Suprapubic skin (tissue), 4 donors: ENCODE results near the gene ABHD2. TPM values are rescaled to one million over a fixed set of nuclear protein-coding genes. Genes with fewer than 3 reads are reported as not detected.

Experiments
- DNase-seq, 2 donors: peaks; one replicate each; pipeline ENCODE4 v3.0.0-alpha.2; 2019; ENCODE audit warnings: low spot score in 2 of 2
- H3K27ac ChIP-seq: fragments of 200-600 bp; sonication (generic); one replicate; pipeline ENCODE4 v1.5.1; 2019
- H3K27me3 ChIP-seq: fragments of 200-600 bp; sonication (generic); one replicate; pipeline ENCODE4 v1.5.1; 2019
- H3K36me3 ChIP-seq: fragments of 200-600 bp; sonication (generic); one replicate; pipeline ENCODE4 v1.5.1; 2019
- H3K4me1 ChIP-seq: fragments of 200-600 bp; sonication (generic); one replicate; pipeline ENCODE4 v1.5.1; 2019
- H3K4me3 ChIP-seq: fragments of 200-600 bp; sonication (generic); one replicate; pipeline ENCODE4 v1.5.1; 2019; ENCODE audit warnings: mild to moderate bottlenecking
- H3K9me3 ChIP-seq: fragments of 200-600 bp; sonication (generic); one replicate; pipeline ENCODE4 v1.5.1; 2019
- EP300 ChIP-seq: sonication (generic); formaldehyde crosslinking; IDR thresholded peaks from one replicate; pipeline ENCODE4 v1.6.1; 2017; ENCODE audit warnings: antibody characterized with exemption
- POLR2A ChIP-seq, 2 donors: fragments of 450-650 bp; IDR thresholded peaks; one replicate each; pipeline ENCODE4 v1.6.1; 2017; ENCODE audit warnings: antibody characterized with exemption in 2 of 2, mild to moderate bottlenecking in 2 of 2, moderate library complexity in 2 of 2
- POLR2AphosphoS5 ChIP-seq, 3 donors: sonication (generic); formaldehyde crosslinking; IDR thresholded peaks; one replicate each; pipeline ENCODE4 v1.6.1; 2017; ENCODE audit warnings: antibody characterized with exemption in 3 of 3
- WGBS: methylation state at CpG from one replicate; pipeline ENCODE4 v1.1.5; 2018; 5-methylcytosine and 5-hydroxymethylcytosine counted together
- total RNA-seq, 4 donors: library from RNA; depleted of rRNA; stranded (reverse); fragments of >200 nt; gene quantifications; one replicate each; pipeline ENCODE4 v1.1.0, GENCODE V29; 2016
- TF ChIP-seq, protein P1 (sequence below), 2 donors: fragments of 200-600 bp in 1 of 2; fragments of 450-650 bp in 1 of 2; sonication (generic) in 1 of 2; IDR thresholded peaks; one replicate each; pipeline ENCODE4 v1.5.1; 2016 to 2019; ENCODE audit warnings: antibody characterized with exemption in 2 of 2, mild to moderate bottlenecking in 1 of 2, moderate library complexity in 1 of 2

ABHD2 gene, protein sequence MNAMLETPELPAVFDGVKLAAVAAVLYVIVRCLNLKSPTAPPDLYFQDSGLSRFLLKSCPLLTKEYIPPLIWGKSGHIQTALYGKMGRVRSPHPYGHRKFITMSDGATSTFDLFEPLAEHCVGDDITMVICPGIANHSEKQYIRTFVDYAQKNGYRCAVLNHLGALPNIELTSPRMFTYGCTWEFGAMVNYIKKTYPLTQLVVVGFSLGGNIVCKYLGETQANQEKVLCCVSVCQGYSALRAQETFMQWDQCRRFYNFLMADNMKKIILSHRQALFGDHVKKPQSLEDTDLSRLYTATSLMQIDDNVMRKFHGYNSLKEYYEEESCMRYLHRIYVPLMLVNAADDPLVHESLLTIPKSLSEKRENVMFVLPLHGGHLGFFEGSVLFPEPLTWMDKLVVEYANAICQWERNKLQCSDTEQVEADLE
- 10 to 100 TPM; 38.0 to 78.0 (median 63.2) TPM for total RNA-seq

DNA sequence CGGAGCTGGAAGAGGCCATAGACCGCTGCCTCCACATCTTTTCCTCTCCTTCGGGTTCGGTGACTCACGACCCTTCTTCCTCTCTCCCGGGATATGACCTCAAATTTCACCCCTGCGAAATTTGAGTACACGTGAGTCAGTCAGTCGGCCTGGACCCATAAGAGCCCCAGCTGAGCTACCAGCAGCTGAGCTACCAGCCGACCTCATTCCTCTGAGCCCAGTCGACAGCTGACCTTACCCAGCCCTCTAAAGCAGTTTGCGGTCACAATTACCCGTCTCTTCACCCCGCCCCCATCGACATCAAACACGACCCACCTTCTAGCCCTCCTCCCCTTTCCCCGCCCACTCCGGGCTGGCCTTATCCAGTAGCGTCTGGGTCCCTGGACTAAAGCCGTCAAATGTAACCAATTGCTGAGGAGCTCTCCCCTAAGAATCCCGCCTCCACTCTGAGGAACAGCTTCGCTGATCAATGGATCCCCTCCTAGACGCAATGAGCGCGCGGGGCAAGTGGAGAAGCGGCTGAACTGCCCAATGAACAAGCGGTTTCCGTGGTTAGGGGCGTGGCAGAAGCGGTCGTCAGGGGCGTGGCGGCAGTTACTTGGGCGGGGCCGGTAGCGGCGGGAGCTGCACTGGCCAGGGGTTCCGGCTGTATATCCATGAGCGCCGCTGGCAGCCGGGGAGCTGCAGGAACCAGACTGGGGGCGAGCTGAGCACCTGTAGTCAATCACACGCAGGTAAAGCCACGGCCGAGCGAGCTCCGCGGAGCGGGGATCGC lies at the start of gene ABHD2:
Gene ABHD2 (plus strand): TSS at position 627 of the 775 bp plus-strand sequence. CDS start 27,872 bp downstream, outside the sequence.
- WGBS: under 1% methylated on average over 40 of the region's 51 CpGs
- TF ChIP-seq POLR2A (IDR thresholded peaks at IDR 0.05): peak; percentile 45 to 80
- TF ChIP-seq, protein P1, sequence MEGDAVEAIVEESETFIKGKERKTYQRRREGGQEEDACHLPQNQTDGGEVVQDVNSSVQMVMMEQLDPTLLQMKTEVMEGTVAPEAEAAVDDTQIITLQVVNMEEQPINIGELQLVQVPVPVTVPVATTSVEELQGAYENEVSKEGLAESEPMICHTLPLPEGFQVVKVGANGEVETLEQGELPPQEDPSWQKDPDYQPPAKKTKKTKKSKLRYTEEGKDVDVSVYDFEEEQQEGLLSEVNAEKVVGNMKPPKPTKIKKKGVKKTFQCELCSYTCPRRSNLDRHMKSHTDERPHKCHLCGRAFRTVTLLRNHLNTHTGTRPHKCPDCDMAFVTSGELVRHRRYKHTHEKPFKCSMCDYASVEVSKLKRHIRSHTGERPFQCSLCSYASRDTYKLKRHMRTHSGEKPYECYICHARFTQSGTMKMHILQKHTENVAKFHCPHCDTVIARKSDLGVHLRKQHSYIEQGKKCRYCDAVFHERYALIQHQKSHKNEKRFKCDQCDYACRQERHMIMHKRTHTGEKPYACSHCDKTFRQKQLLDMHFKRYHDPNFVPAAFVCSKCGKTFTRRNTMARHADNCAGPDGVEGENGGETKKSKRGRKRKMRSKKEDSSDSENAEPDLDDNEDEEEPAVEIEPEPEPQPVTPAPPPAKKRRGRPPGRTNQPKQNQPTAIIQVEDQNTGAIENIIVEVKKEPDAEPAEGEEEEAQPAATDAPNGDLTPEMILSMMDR (IDR thresholded peaks at IDR 0.05): no peak
- TF ChIP-seq EP300: no peak
- peak in 1 of 3 donors; percentile 38 for TF ChIP-seq POLR2AphosphoS5 (IDR thresholded peaks at IDR 0.05)

DNA sequence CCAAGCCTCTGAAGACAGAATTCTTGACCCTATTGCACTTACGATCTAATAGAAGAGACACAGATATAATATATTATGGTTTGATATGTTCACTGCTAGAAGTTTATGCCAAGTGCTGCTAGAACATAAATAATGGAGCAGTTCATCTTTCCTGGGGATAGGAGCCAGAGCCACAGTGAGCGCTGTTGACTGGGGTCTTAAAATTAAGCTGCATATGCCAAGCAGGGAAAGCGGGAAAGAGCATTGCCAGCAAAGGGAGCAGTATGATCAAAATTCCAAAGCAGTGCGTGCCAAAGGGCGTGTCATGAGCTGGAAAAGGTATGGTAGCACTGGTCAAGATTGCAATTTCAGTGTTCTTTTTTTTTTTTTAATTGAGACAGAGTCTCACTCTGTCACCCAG lies 49.1 kb upstream of the ABHD2 start:
- no peaks in the 10 kb centered on the region for H3K27me3 ChIP-seq
- DNase-seq: no peak
- 54% methylated on average over 5 of the region's 5 CpGs for WGBS
- H3K36me3 ChIP-seq: no peaks in the 10 kb centered on the region
- no peaks in the 10 kb centered on the region for H3K9me3 ChIP-seq
- no peak overlapping the region for H3K27ac ChIP-seq
- TF ChIP-seq POLR2AphosphoS5 (IDR thresholded peaks at IDR 0.05) (no peak), POLR2A (IDR thresholded peaks at IDR 0.05) (no peak), EP300 (no peak)
- TF ChIP-seq, protein P1 (IDR thresholded peaks at IDR 0.05): no peak
- no peaks in the 10 kb centered on the region for H3K4me1 ChIP-seq
- H3K4me3 ChIP-seq: no peak overlapping the region

More for the DNA sequence above, at the start of gene ABHD2:
- peaks cover 52% of the 10 kb centered on the region for H3K4me1 ChIP-seq
- H3K9me3 ChIP-seq: no peaks in the 10 kb centered on the region
- no peaks in the 10 kb centered on the region for H3K27me3 ChIP-seq
- DNase-seq: peak; percentile 99
- no peaks in the 10 kb centered on the region for H3K36me3 ChIP-seq
- peak within 1 kb of the TSS; percentile 89 for H3K4me3 ChIP-seq
- peak within 1 kb of the TSS; percentile 93 for H3K27ac ChIP-seq

DNA sequence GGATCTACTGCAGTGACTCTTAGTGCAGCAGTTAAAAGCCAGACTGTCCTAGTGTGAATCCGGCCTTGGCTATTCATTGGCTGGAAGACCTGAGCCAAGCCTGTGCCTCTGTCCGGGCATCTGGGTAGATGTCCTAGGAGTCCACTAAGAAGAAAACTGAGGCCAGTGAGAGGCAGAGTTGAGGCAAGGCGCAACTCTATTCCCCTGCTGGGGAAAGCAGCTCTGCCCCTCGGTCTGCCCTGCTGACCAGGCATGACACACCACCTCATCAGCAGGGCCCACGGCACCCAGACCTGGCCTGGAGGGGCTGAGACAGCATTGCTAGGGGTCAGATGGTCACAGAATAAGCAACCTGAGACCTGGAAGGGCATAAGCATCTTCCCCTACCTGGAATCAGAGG lies 46.7 kb upstream of the ABHD2 start:
- WGBS: 81% methylated on average over 5 of the region's 5 CpGs
- no peaks in the 10 kb centered on the region for H3K27me3 ChIP-seq
- no peak overlapping the region for H3K4me3 ChIP-seq
- no peak overlapping the region for H3K27ac ChIP-seq
- no peaks in the 10 kb centered on the region for H3K36me3 ChIP-seq
- DNase-seq: no peak
- no peaks in the 10 kb centered on the region for H3K9me3 ChIP-seq
- no peaks in the 10 kb centered on the region for H3K4me1 ChIP-seq
- no peak for TF ChIP-seq POLR2A (IDR thresholded peaks at IDR 0.05)
- no peak for TF ChIP-seq EP300
- TF ChIP-seq POLR2AphosphoS5 (IDR thresholded peaks at IDR 0.05): no peak
- TF ChIP-seq, protein P1 (IDR thresholded peaks at IDR 0.05): no peak

DNA sequence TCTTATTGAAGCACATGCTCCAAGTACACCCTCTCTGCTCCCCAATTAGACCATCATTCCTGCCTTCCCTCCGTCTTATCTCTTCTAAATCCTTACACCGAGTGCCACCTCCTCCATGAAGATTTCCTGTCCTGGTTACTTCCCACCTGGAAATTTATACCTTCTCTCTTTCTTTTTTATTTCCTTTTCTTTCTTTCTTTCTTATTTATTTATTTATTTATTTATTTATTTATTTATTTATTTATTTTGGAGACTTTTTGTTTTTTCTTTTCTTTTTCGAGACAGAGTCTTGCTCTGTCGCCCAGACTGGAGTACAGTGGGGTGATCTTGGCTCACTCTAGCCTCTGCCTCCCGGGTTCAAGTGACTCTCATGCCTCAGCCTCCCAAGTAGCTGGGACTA lies 45.9 kb upstream of the ABHD2 start:
- H3K27me3 ChIP-seq: no peaks in the 10 kb centered on the region
- TF ChIP-seq EP300 (no peak), POLR2A (IDR thresholded peaks at IDR 0.05) (no peak), POLR2AphosphoS5 (IDR thresholded peaks at IDR 0.05) (no peak)
- TF ChIP-seq, protein P1 (IDR thresholded peaks at IDR 0.05): no peak
- H3K4me3 ChIP-seq: no peak overlapping the region
- DNase-seq: no peak
- 93% methylated on average over 5 of the region's 5 CpGs for WGBS
- no peaks in the 10 kb centered on the region for H3K9me3 ChIP-seq
- no peaks in the 10 kb centered on the region for H3K36me3 ChIP-seq
- H3K4me1 ChIP-seq: no peaks in the 10 kb centered on the region
- H3K27ac ChIP-seq: no peak overlapping the region
